GM23248 (cell line): Measurements from ENCODE around the gene LRP2.

Source experiments
- EZH2 ChIP-seq: fragments of 200-600 bp; sonication (generic); IDR thresholded peaks from 2 replicates; pipeline ENCODE4 v1.6.1; 2018; ENCODE audit warnings: antibody characterized with exemption, mild to moderate bottlenecking; ENCODE audit not compliant: insufficient read depth, poor library complexity, severe bottlenecking
- EZH2phosphoT487 ChIP-seq: fragments of 200-600 bp; sonication (generic); IDR thresholded peaks from 2 replicates; pipeline ENCODE4 v1.6.1; 2018; ENCODE audit warnings: antibody characterized with exemption, moderate library complexity, mild to moderate bottlenecking, low read depth; ENCODE audit not compliant: insufficient read depth

GRCh38 chr2:169328785-169329184 lies 33.5 kb downstream of the LRP2 start:
- no peak for TF ChIP-seq EZH2
- no peak for TF ChIP-seq EZH2phosphoT487
